HS-5 (cell line): ENCODE data around the gene FGFR2.

Experiments
- DNase-seq: peaks from one replicate; pipeline ENCODE4 v3.0.0-alpha.2; 2012; ENCODE audit warnings: low read depth

Gene FGFR2

GRCh38 chr10:121553511-121554264 lies 44.6 kb downstream of the FGFR2 start:
- no peak for DNase-seq

GRCh38 chr10:121552746-121553145 lies 45.5 kb downstream of the FGFR2 start:
- DNase-seq, result no peak

- no peak for DNase-seq
These were observed 46.9 kb downstream of the FGFR2 start for GRCh38 chr10:121551210-121551885.

- DNase-seq, result no peak
These were observed 53.9 kb downstream of the FGFR2 start for GRCh38 chr10:121544301-121544869.

- DNase-seq, result no peak
These were observed 54.7 kb downstream of the FGFR2 start for GRCh38 chr10:121543545-121543944.

GRCh38 chr10:121541450-121542120 lies 56.7 kb downstream of the FGFR2 start:
- no peak for DNase-seq

GRCh38 chr10:121540732-121541395 lies 57.4 kb downstream of the FGFR2 start:
- no peak for DNase-seq

GRCh38 chr10:121539786-121540185 lies 58.5 kb downstream of the FGFR2 start:
- DNase-seq, result no peak

GRCh38 chr10:121536310-121536913 lies 61.8 kb downstream of the FGFR2 start:
- no peak for DNase-seq

- DNase-seq, result no peak
These were observed 62.9 kb downstream of the FGFR2 start for GRCh38 chr10:121535381-121535780.

- DNase-seq, result no peak
These were observed 65.9 kb downstream of the FGFR2 start for GRCh38 chr10:121532292-121532864.

GRCh38 chr10:121531830-121532178 lies 66.4 kb downstream of the FGFR2 start:
- no peak for DNase-seq

- no peak for DNase-seq
These were observed 67.0 kb downstream of the FGFR2 start for GRCh38 chr10:121531076-121531829.

- DNase-seq, result no peak
These were observed 67.7 kb downstream of the FGFR2 start for GRCh38 chr10:121530481-121531075.

GRCh38 chr10:121527690-121528089 lies 70.6 kb downstream of the FGFR2 start:
- DNase-seq, result no peak

GRCh38 chr10:121526801-121527221 lies 71.4 kb downstream of the FGFR2 start:
- DNase-seq, result no peak

- no peak for DNase-seq
These were observed 72.0 kb downstream of the FGFR2 start for GRCh38 chr10:121526135-121526790.

GRCh38 chr10:121525251-121526134 lies 72.8 kb downstream of the FGFR2 start:
- DNase-seq, result no peak
